H1 (cell line): ENCODE data around the gene UCKL1. TPM values are rescaled to one million over a fixed set of nuclear protein-coding genes. Genes with fewer than 3 reads are reported as not detected.

Experiments used
- CTCF ChIA-PET: fragments of 300-600 bp; sonication (Branson Sonifier 250); formaldehyde crosslinking; loops from one replicate; lab custom pipeline; 2021; ENCODE audit not compliant: partially characterized antibody; lab: Charles Lee
- POLR2A ChIA-PET: fragments of 300-600 bp; sonication (Branson Sonifier 250); formaldehyde crosslinking; loops from one replicate; lab custom pipeline; 2021; ENCODE audit warnings: inconsistent platforms; ENCODE audit not compliant: partially characterized antibody; lab: Charles Lee
- DNase-seq, 2 experiments: peaks; one replicate each; pipeline versions ENCODE4 v3.0.0 to v3.0.0-alpha.2; 2010 to 2022; ENCODE audit warnings: low spot score in 2 of 2, low read depth in 1 of 2, mixed read lengths in 1 of 2
- FAIRE-seq: peaks from 2 replicates; lab custom pipeline; 2011; peaks lifted over from hg19 to GRCh38; lab: Jason Lieb, UNC
- H2AFZ ChIP-seq: 2 replicates; pipeline ENCODE4 v1.8.1; 2012; ENCODE audit warnings: low read length, inconsistent platforms
- H2AK5ac ChIP-seq: 2 replicates; pipeline ENCODE4 v1.6.1; 2013; ENCODE audit warnings: low read depth, low read length
- H2BK120ac ChIP-seq: replicated peaks from 2 replicates; pipeline ENCODE3; 2013; ENCODE audit warnings: low read depth, low read length, inconsistent platforms
- H2BK12ac ChIP-seq: 2 replicates; pipeline ENCODE4 v1.6.1; 2013; ENCODE audit warnings: low read depth, low read length
- H2BK15ac ChIP-seq: 2 replicates; pipeline ENCODE4 v1.6.1; 2013; ENCODE audit warnings: low read length
- H2BK20ac ChIP-seq: 2 replicates; pipeline ENCODE4 v1.6.1; 2013; ENCODE audit warnings: low read length
- H2BK5ac ChIP-seq: 2 replicates; pipeline ENCODE4 v1.6.1; 2013; ENCODE audit warnings: low read depth, low read length
- H3K14ac ChIP-seq: 2 replicates; pipeline ENCODE4 v1.6.1; 2013; ENCODE audit warnings: inconsistent platforms; ENCODE audit not compliant: insufficient read length
- H3K18ac ChIP-seq: 2 replicates; pipeline ENCODE4 v1.6.1; 2013; ENCODE audit warnings: low read length; ENCODE audit errors: extremely low read depth
- H3K23ac ChIP-seq: 2 replicates; pipeline ENCODE4 v1.6.1; 2013; ENCODE audit warnings: inconsistent platforms; ENCODE audit not compliant: insufficient read length
- H3K23me2 ChIP-seq: 2 replicates; pipeline ENCODE4 v1.6.1; 2013; ENCODE audit warnings: low read depth, low read length
- H3K27ac ChIP-seq: 2 replicates; pipeline ENCODE4 v1.6.1; 2011; ENCODE audit warnings: low read depth, low read length, inconsistent platforms
- H3K27me3 ChIP-seq, 4 experiments: replicated peaks in 1 of 4; 1 replicate in 1 of 4; 2 replicates in 3 of 4; pipeline versions ENCODE4 v1.6.1 to v1.8.1; 2011 to 2013; ENCODE audit warnings: low read length in 3 of 4, mild to moderate bottlenecking in 3 of 4, inconsistent platforms in 2 of 4, mixed read lengths in 2 of 4, moderate library complexity in 1 of 4; ENCODE audit not compliant: control insufficient read depth in 3 of 4, insufficient read depth in 3 of 4; ENCODE audit errors: extremely low read depth in 1 of 4
- H3K36me3 ChIP-seq, 4 experiments: 2 replicates each; pipeline versions ENCODE4 v1.6.1 to v1.8.1; 2011 to 2013; ENCODE audit warnings: mild to moderate bottlenecking in 4 of 4, low read length in 3 of 4, moderate library complexity in 2 of 4, control low read depth in 1 of 4, inconsistent platforms in 1 of 4; ENCODE audit not compliant: insufficient read depth in 4 of 4, control insufficient read depth in 2 of 4
- H3K4ac ChIP-seq: replicated peaks from 2 replicates; pipeline ENCODE3; 2013; ENCODE audit warnings: low read length, low read depth, mixed read lengths, inconsistent platforms; ENCODE audit not compliant: insufficient read length
- H3K4me1 ChIP-seq, 4 experiments: replicated peaks in 1 of 4; 1 replicate in 1 of 4; 2 replicates in 3 of 4; pipeline versions ENCODE4 v1.6.1 to v1.8.1; 2011 to 2013; ENCODE audit warnings: low read length in 3 of 4, inconsistent platforms in 2 of 4, mixed read lengths in 1 of 4; ENCODE audit not compliant: insufficient read depth in 4 of 4, control insufficient read depth in 3 of 4
- H3K4me2 ChIP-seq, 2 experiments: 2 replicates each; pipeline versions ENCODE4 v1.6.1 to v1.8.1; 2011 to 2013; ENCODE audit warnings: low read depth in 2 of 2, low read length in 2 of 2, control low read depth in 1 of 2, inconsistent platforms in 1 of 2, mild to moderate bottlenecking in 1 of 2; ENCODE audit not compliant: insufficient read depth in 1 of 2
- H3K4me3 ChIP-seq, 4 experiments: fragments of 200-600, 300-600 bp in 1 of 4; sonication (generic), shearing (Covaris generic), sonication (Bioruptor Twin) in 1 of 4; 2 replicates each; pipeline versions ENCODE4 v1.5.1 to v1.8.1; 2011 to 2016; ENCODE audit warnings: low read length in 4 of 4, low read depth in 3 of 4, control low read depth in 2 of 4, inconsistent platforms in 2 of 4, mild to moderate bottlenecking in 2 of 4, mixed read lengths in 1 of 4, moderate library complexity in 1 of 4; ENCODE audit not compliant: insufficient read depth in 2 of 4; ENCODE audit errors: extremely low read depth in 1 of 4
- H3K56ac ChIP-seq: replicated peaks from 2 replicates; pipeline ENCODE3; 2013; ENCODE audit warnings: low read depth, mild to moderate bottlenecking, mixed read lengths, low read length, inconsistent platforms; ENCODE audit not compliant: insufficient read length
- H3K79me1 ChIP-seq: 2 replicates; pipeline ENCODE4 v1.6.1; 2013; ENCODE audit warnings: low read depth, low read length, control low read depth
- H3K79me2 ChIP-seq, 2 experiments: 2 replicates each; pipeline versions ENCODE4 v1.6.1 to v1.8.1; 2012 to 2013; ENCODE audit warnings: low read length in 2 of 2, mild to moderate bottlenecking in 2 of 2, inconsistent platforms in 1 of 2; ENCODE audit not compliant: insufficient read depth in 2 of 2, control insufficient read depth in 1 of 2
- H3K9ac ChIP-seq, 4 experiments: replicated peaks in 1 of 4; 1 replicate in 1 of 4; 2 replicates in 3 of 4; pipeline versions ENCODE4 v1.6.1 to v1.8.1; 2011 to 2013; ENCODE audit warnings: low read depth in 3 of 4, low read length in 3 of 4, control low read depth in 2 of 4, mild to moderate bottlenecking in 2 of 4, moderate library complexity in 2 of 4, inconsistent platforms in 1 of 4; ENCODE audit errors: extremely low read depth in 1 of 4
- H3K9me3 ChIP-seq, 2 experiments: 2 replicates each; pipeline versions ENCODE4 v1.6.1 to v1.8.1; 2012 to 2013; ENCODE audit warnings: mild to moderate bottlenecking in 2 of 2, moderate library complexity in 2 of 2, control low read depth in 1 of 2, inconsistent platforms in 1 of 2, low read depth in 1 of 2, low read length in 1 of 2, mixed read lengths in 1 of 2; ENCODE audit not compliant: insufficient read depth in 2 of 2
- H4K20me1 ChIP-seq, 2 experiments: replicated peaks in 1 of 2; 2 replicates each; pipeline versions ENCODE3 to v1.8.1; 2011 to 2013; ENCODE audit warnings: inconsistent platforms in 2 of 2, low read length in 2 of 2, mild to moderate bottlenecking in 1 of 2; ENCODE audit not compliant: insufficient read depth in 2 of 2, control insufficient read depth in 1 of 2
- H4K5ac ChIP-seq: 2 replicates; pipeline ENCODE4 v1.6.1; 2013; ENCODE audit warnings: low read length, low read depth, mixed read lengths, inconsistent platforms; ENCODE audit not compliant: insufficient read length
- H4K8ac ChIP-seq: 2 replicates; pipeline ENCODE4 v1.8.0; 2013; ENCODE audit warnings: mild to moderate bottlenecking, moderate library complexity, low read length, inconsistent platforms; ENCODE audit not compliant: insufficient read depth; ENCODE audit errors: extremely low read depth
- H4K91ac ChIP-seq: replicated peaks from 2 replicates; pipeline ENCODE3; 2013; ENCODE audit warnings: low read length, mixed read lengths, inconsistent platforms; ENCODE audit not compliant: insufficient read length
- CBX8 ChIP-seq: fragments of 300-800, 300-1000 bp; sonication (generic); IDR thresholded peaks from 2 replicates; pipeline ENCODE4 v1.7.1; 2016; ENCODE audit warnings: low read depth, low read length, borderline replicate concordance
- CHD1 ChIP-seq: IDR thresholded peaks from 2 replicates; pipeline ENCODE4 v1.6.1; 2012; ENCODE audit warnings: low read depth, low read length, improper control_type of control experiment
- WGBS, 2 experiments: shearing (Covaris generic) in 1 of 2; methylation state at CpG; one replicate each; pipeline versions ENCODE4 v1.1.6 to v1.1.7; 2013 to 2015; ENCODE audit warnings: low lambda C conversion rate in 2 of 2, mixed read lengths in 2 of 2, inconsistent platforms in 1 of 2, low coverage in 1 of 2, missing lambda C conversion rate in 1 of 2; ENCODE audit not compliant: insufficient replicate concordance in 2 of 2, insufficient coverage in 1 of 2, insufficient read length in 1 of 2; ENCODE audit errors: extremely low coverage in 1 of 2, missing lambda C conversion rate in 1 of 2; 5-methylcytosine and 5-hydroxymethylcytosine counted together
- polyA plus RNA-seq, 7 experiments: library from polyadenylated mRNA; depleted of rRNA in 3 of 7; stranded (reverse) in 5 of 7; unstranded in 2 of 7; fragments of >200 nt in 5 of 7; fragments of 200-250 nt in 2 of 7; gene quantifications; 1 replicate in 5 of 7; 2 replicates in 1 of 7; 4 replicates in 1 of 7; pipeline versions ENCODE4 v1.2.1 to v1.2.3, GENCODE V29; 2011 to 2013; ENCODE audit warnings: missing spikeins in 2 of 7, mixed read lengths in 2 of 7
- total RNA-seq: library from RNA; stranded (reverse); fragmentation: NEBNext Ultra II Directional; extraction: Animal tissue kit (Norgen Biotek cat#: 25700); gene quantifications from 2 replicates; pipeline ENCODE4 v1.2.1, GENCODE V29; 2021

The UCKL1 gene
- total and polyA plus RNA-seq, 2 of the 8 experiments (the other 6 are each of a cell fraction or from before 2014, with no cell fraction given), result 36.5 to 91.2 TPM

GRCh38 chr20:64005394-64005793, 49.2 kb upstream of the UCKL1 start:
- DNase-seq (no peak), FAIRE-seq (no peak)
- H4K91ac ChIP-seq, result no peak overlapping the region
- CTCF ChIA-PET, result interaction anchor here (1.1 kb wide), 1 partner anchor 25 kb away, joined by 4 read pairs; the partner anchor contains the start of gene PRPF6
- H3K79me1 ChIP-seq, result peaks cover 7% of the 10 kb centered on the region
- no peak overlapping the region for H3K4me2 ChIP-seq
- 93% methylated on average over 6 of the region's 6 CpGs; no CpG with 5 or more reads in 1 of the 2 experiments for WGBS, 2 experiments
- H3K36me3 ChIP-seq, result peaks cover 10 to 50% (median 25%) of the 10 kb centered on the region in 4 experiments; a peak in 7 of 8 replicates
- H2BK12ac ChIP-seq, result no peak overlapping the region
- peaks cover 0 to 5% of the 10 kb centered on the region in 2 experiments; a peak in 2 of 4 replicates for H3K79me2 ChIP-seq
- H3K4me3 ChIP-seq, result no peak overlapping the region
- H3K56ac ChIP-seq, result no peak overlapping the region
- H2AK5ac ChIP-seq, result no peak overlapping the region
- no peaks in the 10 kb centered on the region for H3K23me2 ChIP-seq
- POLR2A ChIA-PET, result no interaction called here
- H4K20me1 ChIP-seq, result peaks cover 11 to 13% of the 10 kb centered on the region in 2 experiments
- no peak overlapping the region for H2BK15ac ChIP-seq
- H2BK5ac ChIP-seq, result no peak overlapping the region
- H3K4ac ChIP-seq, result no peak overlapping the region
- H3K27ac ChIP-seq, result no peak overlapping the region
- no peak overlapping the region for H3K18ac ChIP-seq
- no peak overlapping the region for H4K5ac ChIP-seq
- H2BK120ac ChIP-seq, result no peak overlapping the region
- no peaks in the 10 kb centered on the region for H3K27me3 ChIP-seq
- H3K9me3 ChIP-seq, result no peaks in the 10 kb centered on the region
- H4K8ac ChIP-seq, result no peak overlapping the region
- no peak overlapping the region for H3K23ac ChIP-seq
- no peak overlapping the region for H2AFZ ChIP-seq
- H3K4me1 ChIP-seq, result no peaks in the 10 kb centered on the region
- no peak overlapping the region for H3K14ac ChIP-seq
- H2BK20ac ChIP-seq, result no peak overlapping the region
- no peak overlapping the region for H3K9ac ChIP-seq
- no peak for TF ChIP-seq CHD1
- TF ChIP-seq CBX8, result no peak
